ENCODE data around the gene ZYX.
A peak's percentile ranks its signal among the peaks of the same experiment; 100 is the strongest.
"Not testable (repeated sequence)": the region's sequence is repeated elsewhere in the genome, so short reads cannot be mapped to it uniquely, and the experiment has no call there.

Gene ZYX

GRCh38 chr7:143399642-143400041 lies 18.5 kb downstream of the ZYX start:
- no peak for DNase-seq

DNA sequence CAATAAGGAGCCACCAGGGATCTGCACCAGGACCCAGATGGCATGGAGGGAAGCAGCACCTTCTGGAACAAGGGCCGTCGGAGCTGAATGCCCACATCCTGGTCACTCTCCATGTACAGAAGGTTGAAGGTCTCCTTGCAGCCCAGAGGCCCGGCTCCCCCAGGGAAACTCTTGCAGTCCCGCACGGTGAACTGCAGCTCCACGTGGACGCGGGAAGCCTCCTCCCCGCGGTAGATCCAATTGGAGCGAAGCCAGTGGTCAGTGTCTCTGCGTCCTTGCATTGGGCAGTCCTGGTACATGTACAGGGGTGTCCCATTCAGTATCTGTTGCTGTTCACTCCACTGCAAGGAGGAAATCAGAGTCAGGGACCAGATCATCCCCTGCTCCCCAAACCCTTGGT lies 20.1 kb downstream of the ZYX start:
- no peak for DNase-seq

GRCh38 chr7:143402233-143402632 lies 21.1 kb downstream of the ZYX start:
- DNase-seq, result not testable (repeated sequence)

DNA sequence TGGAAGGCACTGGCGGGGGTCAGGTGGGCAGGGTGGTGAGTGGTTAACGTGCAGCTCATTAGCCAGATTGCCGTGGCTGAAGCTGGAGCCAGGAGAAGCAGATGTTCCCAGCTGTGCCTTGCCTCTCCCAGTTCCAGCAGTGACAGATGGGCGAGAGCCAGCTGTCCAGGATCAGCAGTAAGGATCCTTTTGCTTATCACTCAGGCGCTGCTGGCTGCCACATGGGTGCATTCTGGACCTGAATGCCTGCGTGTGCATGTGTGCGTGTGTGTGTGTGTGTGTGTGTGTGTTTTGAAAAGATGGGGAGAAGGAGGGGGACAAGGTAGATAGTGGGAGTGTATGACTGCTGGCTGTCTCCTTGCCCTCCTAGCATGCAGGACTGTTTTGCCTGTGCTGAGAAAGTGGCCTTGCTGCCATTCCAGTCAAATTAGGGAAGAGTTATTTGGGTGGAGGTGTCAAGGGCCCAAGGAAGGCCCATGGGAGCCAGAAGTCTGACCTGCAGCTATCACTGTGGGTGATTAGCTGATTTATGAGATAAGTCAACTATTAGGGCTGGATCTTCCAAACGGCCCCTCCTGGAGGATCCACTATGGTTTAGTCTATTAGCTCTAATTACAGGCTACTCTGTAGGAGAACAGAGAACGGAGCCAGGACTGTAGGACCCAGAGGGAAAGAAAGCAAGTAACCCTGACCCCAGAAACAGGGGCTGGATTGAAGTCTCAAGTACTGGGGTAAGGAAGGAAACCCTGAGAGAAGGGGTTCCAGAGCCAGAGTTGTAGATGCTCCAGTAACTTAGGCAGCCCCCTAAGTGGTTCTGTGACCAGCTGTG lies 24.2 kb downstream of the ZYX start:
- DNase-seq, result no peak

DNA sequence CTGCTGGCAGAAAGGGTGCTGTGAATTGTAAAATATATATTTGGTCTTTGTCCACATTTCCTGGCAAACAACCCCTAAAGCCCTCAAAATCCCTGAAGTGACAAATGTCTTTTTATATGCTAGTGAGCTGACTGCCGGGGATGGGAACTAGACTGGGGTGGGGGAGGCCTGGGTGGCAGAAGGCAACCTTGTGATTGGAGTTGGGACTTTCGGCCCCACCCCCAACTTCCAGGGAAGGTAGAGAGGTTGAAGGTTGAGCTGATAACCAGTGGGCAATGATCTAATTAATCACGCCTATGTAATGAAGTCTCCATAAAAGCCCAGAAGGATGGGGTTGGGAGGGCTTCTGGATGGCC lies 24.8 kb downstream of the ZYX start:
- no peak for DNase-seq

DNA sequence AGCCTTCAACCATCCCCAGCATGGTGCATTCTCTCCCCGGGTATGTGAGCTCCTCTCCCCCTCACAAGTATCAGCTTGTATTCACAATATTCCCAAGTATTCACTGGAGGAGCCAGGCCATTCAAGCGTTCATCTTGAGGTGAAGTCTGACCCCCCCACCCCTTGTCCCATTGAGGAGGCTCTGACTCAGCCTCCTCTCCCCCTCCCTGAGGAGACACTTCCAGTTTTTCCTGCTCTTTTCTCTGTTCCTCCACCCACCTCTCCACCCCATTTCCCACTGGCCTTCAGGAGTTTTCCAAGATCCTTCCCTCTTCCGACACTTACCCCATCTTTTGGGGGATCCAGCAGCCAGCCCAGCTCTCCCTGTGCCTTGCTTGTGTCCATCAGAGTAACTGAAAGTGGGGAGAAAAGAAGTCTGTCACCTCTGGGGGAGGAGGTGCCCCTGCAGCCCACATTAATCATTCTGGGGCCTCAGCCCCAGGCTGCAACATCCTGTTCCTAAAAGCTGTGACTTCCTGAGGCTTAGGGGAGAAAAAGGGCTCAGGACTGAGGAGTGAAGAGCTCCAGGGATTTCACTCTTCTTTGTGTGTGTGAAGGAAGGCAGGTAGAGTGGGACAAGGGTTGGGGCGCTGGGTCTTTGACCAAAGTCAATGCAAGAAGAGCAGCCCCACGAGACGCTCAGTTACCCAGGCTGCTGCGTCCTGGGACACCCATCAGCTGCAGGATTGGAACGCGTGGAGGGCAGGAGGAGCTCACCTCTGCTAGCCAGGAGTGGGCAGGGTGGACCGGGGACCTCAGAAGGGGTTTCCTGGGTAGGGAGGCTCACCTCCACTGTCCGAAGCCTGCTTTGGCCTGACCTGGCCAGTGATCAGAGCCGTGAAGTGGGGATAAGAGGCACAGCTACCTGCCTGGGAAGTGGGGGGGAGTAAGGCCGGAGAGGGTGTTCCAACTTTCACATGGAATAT lies 26.4 kb downstream of the ZYX start:
- no peak for DNase-seq

DNA sequence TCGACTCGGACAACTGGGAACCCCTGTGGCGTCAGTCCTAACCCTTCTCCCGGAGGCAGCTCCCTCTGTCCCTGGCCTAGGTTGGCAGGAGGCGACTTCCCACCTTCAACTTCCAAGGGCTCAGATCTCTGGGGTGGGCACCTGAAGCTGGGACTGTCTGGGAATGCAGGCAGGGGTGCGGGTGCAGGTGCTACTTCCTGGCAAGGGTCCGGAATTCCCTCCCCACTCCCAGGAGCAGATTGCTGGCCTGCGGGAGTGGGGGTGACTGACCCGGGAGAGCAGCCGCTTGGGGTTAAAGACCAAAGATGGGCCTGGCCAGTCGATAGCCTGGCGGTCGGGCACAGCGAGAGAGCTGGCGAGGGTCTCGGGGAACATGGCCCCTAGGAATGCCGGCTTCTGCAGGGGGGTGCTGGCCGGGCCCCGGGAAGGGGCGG lies 27.1 kb downstream of the ZYX start:
- no peak for DNase-seq

DNA sequence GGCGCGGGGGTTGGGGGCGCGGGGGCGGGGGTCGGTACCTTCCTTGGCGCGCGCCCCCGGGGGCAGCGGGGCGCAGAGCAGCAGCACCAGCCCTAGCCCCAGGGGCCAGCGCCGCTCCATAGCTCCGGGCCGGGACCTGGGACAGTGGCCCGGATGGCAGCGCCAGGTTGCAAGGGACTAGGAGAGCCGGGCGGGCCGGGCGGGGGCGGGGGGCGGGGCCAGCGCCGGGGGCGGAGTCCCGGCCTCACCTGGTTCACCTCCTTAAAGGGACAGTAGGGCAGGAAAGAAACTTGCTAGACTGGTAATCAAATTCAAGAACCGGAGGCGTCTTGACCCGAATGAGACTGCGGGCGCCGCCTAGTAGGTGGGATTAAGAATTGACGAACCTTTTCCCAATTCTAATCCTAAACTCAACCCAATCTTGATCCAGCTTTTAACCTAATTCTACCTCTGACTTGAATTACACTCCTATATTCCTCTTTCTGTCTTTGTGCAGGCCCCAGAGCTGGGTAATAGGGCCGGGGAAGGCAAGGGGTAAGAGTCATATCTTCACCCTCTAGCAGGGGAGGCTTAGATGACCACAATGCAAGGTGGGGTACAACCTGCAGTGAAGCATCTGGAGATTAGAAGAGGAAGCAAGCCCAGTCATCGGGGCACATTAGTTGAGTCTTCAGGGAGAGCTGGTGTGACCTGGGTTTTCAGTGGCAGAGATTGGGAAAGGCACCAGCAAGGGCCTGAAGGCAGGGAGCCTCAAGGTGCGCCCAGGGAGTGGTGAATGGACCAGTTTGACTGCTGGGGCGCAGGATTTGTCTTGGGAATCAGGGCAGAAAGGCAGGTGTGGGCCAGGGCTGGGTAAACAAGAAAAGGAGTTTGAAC lies 27.8 kb downstream of the ZYX start, which contains the start of gene EPHA1:
Gene EPHA1, minus strand, starts transcription at position 171 of the 876 bp plus-strand sequence. Its CDS starts 51 bp downstream, at position 120.
- DNase-seq, result peak; percentile 33

DNA sequence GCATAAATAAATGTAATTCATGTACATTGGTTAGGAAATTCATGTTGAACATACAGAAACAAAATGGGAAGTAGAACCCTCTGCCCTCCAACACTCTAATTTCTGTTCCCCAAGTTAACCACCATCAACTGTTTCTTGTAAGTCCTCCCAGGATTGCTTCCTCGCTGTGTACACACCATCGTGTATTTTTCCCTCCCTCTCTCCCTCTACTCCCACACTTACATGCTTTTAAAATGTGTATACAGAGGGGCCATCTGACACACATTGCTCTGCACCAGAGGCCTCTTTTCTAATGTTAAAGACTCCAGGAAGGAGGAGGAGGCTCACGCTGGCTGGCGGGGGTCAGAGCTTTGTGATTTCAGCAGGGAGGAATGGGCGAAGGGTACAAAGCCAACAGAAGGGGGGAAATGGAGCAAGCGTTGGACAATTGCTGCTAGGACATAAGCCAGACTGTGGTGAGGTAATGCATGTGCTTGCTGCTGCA lies 29.4 kb downstream of the ZYX start:
- DNase-seq, result no peak

DNA sequence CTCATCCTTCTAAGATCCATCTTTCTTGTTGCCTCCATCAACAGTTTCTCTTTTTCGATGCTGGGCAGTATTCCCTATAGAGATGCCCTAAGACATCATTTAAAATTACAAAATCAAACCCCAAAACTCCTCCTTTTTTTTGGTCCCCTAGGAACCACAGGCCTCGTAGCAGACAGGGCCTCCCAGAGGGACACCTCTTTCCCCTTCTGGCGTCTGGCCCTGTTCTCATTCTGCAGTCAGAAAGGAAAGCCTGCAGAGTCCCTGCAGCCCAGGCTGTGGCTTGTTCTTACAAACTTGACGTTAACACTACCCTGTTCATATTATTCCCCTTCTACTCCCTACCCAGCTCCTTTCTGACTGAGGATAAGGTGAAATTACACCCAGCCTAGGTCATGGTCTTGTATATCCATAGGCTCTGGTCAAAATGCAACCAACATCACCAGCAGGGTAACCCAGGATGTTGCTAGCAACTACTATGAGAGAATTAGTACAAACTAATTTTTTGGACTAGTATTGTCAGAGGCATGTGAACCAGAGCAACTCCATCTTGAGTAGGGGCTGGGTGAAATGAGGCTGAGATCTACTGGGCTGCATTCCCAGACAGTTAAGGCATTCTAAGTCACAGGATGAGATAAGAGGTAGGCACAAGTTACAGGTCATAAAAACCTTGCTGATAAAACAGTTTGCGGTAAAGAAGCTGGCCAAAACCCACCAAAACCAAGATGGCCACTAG lies 31.0 kb downstream of the ZYX start:
- DNase-seq, result no peak

DNA sequence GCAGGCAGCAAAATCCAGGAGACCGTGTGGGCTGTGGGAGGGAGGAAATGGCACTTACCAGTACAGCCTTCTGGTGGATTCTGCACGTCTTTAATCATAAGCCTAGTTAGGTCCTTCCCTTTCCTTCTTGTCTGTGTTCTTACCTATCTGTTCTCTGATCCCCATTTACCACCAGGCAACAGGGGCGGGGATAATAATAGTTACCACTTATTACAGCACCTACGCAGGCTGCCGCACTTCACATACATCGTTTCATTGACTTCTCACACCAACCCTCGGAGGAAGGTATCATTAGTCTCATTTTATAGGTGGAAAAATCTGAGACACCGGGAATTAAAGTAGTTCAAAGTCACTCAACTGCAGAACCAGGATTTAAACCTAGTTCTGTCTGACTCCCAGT lies 32.0 kb downstream of the ZYX start:
- DNase-seq, result no peak

DNA sequence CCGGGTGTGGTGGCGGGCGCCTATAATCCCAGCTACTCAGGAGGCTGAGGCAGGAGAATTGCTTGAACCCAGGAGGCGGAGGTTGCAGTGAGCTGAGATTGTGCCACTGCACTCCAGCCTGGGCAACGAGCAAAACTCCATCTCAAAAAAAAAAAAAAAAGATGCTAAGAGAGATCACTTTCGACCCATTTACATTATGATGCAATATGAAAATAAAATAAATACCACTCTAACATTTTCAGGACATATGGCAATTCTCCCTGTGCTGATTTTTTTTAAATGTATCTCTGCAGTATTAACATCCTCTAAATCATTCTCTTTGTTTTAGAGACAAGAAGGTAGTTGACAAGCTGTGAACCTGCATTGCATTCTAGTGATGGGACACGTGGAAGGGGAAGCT lies 34.1 kb downstream of the ZYX start:
- not testable (repeated sequence) for DNase-seq

DNA sequence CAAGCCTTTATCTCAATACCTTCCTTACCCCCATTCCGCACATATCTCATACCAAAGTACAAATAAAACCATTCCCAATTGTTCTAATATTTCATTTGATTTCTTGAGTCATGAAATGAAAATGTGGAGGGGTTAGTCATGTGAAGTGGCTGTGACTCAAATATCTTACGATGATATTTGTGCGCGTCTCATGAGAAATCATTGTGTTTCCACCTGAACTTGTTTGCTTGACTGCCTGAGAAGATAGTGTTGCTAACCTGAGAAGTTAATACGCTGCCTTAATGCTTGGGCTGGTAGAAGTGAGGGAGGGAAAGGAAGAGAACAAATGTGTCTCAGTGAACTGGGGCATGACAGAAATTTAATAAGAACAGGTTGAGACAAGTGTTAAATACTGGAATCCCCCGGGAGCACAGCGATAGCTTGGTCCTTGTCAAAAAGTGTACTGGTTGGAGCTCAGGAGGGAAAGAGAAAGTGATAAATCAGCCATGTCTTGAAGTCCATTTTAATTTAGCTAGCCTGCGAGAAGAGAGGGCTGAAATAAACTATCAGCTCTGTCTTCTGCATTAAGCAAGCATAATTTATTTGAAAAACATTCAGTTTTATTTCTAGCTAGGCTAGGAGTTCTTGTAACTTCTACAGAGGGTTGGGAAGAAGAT lies 34.7 kb downstream of the ZYX start:
- DNase-seq, result no peak

DNA sequence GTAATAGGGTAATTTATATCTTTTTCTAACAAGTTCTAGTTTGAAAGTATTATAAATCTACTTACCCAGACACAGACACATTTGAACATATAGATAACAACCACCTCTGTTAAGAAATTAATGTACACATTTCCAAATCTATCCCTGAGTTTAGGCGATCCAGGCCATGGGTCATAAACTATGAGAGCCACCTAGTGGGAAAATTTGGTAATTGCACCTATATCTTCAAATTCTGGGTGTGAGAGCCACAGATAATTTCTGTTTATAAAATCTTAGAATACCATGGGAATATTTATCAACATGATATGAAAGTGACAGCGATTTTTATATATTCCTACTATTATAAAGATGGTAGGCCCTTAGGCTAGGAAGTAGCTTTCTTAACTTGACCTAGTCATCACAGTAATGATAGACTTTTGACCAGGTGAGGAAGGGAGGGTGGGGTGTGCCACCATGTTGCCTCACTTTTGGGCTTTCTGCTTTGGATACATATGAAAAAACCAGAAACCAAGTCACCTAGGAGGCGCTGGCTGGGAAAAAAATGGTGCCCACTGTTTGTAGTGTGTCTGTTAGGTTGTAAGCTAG lies 35.5 kb downstream of the ZYX start:
- DNase-seq, result no peak

- no peak for DNase-seq
These were observed 36.7 kb downstream of the ZYX start for GRCh38 chr7:143417734-143418383.

DNA sequence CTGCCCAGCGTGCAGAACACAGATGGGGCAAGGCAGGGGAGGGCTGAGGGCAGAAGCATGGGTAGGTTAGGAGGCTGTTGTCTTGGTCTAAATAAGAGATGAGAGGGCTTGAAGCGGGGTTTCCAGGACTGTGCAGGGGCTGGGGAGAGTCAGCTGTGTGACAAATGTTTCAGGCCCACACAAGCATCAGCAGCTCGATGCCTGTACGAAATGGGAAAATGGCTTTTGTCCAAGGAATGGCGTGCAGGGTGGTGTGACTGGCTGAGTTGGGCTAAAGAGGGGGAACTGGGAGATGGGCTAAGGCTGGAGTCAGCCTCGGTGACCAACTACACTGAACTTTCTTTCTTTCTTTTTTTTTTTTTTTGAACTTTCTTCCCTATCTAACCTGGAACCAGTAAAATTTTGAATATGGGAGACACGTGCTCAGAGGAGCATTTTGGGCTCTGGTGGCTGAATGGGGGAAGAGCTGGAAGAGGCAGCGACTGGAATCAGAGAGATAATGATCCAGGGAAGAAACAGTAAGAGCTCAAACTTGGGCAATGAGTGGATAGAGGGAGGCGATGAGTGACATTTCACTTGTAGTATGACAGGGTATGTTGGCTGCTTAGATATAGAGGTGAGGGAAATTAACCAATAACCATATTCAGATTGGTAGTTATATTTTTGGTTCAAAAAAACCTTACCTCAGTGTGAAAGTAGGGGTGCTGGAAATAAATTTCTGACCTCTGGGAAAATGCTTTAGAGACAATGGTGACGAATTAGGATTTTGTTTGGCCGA lies 37.7 kb downstream of the ZYX start:
- DNase-seq, result no peak

DNA sequence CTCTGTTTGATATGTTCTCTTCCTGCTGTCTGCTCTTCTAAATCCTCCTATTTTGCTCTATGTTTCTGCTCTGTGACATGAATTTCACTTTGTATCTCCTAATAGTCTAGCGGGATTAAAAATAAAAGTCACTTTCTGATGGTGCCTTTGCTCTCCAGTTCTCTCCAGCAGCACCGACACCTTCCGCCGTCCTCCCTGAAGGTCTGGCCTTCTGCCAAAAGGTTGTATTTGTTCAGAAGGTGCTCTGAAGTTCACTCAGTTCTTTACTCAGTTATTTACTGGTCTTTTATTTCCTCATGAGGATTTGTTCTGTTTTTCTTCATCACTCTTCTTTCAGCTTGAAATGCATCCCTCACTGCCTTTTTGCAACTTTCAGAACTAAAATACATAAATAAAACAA lies 38.7 kb downstream of the ZYX start:
- no peak for DNase-seq

GRCh38 chr7:143420624-143421023 lies 39.5 kb downstream of the ZYX start:
- not testable (repeated sequence) for DNase-seq

DNA sequence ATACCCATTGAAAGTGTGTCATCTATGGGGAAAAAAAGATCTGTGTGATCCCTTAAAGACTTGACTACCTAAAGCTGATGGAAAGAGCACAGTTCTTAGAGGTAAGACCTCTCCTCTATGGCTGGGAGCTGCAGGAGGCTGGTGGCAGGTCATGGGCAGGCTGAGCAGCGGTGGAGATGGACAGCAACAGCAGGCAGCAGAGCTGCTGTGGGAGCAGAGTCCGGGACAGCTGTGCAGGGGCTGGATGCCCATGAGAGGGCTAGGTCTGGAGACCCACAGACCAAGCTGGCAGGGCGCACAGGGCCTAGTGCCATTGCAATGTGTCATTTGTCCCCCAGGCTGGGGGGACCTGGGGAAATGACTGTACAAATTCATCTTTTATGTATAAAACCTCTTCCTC lies 40.9 kb downstream of the ZYX start:
- DNase-seq, result no peak

GRCh38 chr7:143424476-143424875 lies 43.3 kb downstream of the ZYX start:
- DNase-seq, result not testable (repeated sequence)
